Measurements from ENCODE around the gene CENPX. TPM values are rescaled to one million over a fixed set of nuclear protein-coding genes. Genes with fewer than 3 reads are reported as not detected.

CENPX gene
- total and polyA plus RNA-seq, 2 of the 13 experiments (the other 11 are each of a cell fraction or from before 2014, with no cell fraction given): 92.7 to 170 TPM

DNA sequence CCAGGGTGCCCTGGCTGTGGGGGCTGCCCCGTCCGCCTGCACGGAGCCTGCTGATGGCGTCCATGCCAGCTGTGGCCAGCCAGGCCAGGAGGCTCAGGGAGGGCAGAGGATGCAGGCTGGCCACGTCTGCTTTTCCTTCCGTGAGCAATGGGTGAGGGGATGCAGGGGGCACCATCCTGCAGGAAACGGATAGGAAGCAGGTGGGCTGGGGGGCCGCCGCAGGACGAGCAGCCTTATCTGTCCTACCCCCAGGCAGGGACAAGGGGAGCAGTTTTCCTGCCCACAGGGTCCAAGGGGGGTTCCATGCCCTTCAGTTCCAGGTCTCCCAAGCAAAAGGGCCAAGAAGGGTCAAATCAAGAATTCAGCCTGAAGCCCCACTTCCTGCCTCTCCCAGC, 36.2 kb upstream of the CENPX start (continued):
- TF ChIP-seq AKAP8 (CRISPR knock-in tag; IDR thresholded peaks at IDR 0.05) (no peak; the same call in 1 of the 2 replicates), ZNF558 (CRISPR knock-in tag; IDR thresholded peaks at IDR 0.05; ENCODE audit: borderline replicate concordance) (0 out of 2 replicates have a peak, but pooled peaks have one; percentile 56), RBM22 (optimal IDR thresholded peaks at IDR 0.05; ENCODE audit: low read length) (peak; percentile 90), ZNF44 (CRISPR knock-in tag; IDR thresholded peaks at IDR 0.05) (no peak), MZF1 (CRISPR knock-in tag; IDR thresholded peaks at IDR 0.05; ENCODE audit: borderline replicate concordance) (no peak), IRX3 (CRISPR knock-in tag; IDR thresholded peaks at IDR 0.05; ENCODE audit: borderline replicate concordance, low read depth) (no peak), ZNF337 (CRISPR knock-in tag; IDR thresholded peaks at IDR 0.05; ENCODE audit: borderline replicate concordance, low read depth) (no peak), GABPB1 (CRISPR knock-in tag; IDR thresholded peaks at IDR 0.05) (no peak), ZFY (CRISPR knock-in tag; IDR thresholded peaks at IDR 0.05) (no peak)
- TF ChIP-seq, protein P1, sequence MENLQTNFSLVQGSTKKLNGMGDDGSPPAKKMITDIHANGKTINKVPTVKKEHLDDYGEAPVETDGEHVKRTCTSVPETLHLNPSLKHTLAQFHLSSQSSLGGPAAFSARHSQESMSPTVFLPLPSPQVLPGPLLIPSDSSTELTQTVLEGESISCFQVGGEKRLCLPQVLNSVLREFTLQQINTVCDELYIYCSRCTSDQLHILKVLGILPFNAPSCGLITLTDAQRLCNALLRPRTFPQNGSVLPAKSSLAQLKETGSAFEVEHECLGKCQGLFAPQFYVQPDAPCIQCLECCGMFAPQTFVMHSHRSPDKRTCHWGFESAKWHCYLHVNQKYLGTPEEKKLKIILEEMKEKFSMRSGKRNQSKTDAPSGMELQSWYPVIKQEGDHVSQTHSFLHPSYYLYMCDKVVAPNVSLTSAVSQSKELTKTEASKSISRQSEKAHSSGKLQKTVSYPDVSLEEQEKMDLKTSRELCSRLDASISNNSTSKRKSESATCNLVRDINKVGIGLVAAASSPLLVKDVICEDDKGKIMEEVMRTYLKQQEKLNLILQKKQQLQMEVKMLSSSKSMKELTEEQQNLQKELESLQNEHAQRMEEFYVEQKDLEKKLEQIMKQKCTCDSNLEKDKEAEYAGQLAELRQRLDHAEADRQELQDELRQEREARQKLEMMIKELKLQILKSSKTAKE (CRISPR knock-in tag; IDR thresholded peaks at IDR 0.05; ENCODE audit: borderline replicate concordance): no peak
- TF ChIP-seq, protein P2, sequence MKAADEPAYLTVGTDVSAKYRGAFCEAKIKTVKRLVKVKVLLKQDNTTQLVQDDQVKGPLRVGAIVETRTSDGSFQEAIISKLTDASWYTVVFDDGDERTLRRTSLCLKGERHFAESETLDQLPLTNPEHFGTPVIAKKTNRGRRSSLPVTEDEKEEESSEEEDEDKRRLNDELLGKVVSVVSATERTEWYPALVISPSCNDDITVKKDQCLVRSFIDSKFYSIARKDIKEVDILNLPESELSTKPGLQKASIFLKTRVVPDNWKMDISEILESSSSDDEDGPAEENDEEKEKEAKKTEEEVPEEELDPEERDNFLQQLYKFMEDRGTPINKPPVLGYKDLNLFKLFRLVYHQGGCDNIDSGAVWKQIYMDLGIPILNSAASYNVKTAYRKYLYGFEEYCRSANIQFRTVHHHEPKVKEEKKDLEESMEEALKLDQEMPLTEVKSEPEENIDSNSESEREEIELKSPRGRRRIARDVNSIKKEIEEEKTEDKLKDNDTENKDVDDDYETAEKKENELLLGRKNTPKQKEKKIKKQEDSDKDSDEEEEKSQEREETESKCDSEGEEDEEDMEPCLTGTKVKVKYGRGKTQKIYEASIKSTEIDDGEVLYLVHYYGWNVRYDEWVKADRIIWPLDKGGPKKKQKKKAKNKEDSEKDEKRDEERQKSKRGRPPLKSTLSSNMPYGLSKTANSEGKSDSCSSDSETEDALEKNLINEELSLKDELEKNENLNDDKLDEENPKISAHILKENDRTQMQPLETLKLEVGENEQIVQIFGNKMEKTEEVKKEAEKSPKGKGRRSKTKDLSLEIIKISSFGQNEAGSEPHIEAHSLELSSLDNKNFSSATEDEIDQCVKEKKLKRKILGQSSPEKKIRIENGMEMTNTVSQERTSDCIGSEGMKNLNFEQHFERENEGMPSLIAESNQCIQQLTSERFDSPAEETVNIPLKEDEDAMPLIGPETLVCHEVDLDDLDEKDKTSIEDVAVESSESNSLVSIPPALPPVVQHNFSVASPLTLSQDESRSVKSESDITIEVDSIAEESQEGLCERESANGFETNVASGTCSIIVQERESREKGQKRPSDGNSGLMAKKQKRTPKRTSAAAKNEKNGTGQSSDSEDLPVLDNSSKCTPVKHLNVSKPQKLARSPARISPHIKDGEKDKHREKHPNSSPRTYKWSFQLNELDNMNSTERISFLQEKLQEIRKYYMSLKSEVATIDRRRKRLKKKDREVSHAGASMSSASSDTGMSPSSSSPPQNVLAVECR (CRISPR knock-in tag; IDR thresholded peaks at IDR 0.05; ENCODE audit: borderline replicate concordance): peak; percentile 21; the same call in 1 of the 2 replicates
- TF ChIP-seq, protein P3, sequence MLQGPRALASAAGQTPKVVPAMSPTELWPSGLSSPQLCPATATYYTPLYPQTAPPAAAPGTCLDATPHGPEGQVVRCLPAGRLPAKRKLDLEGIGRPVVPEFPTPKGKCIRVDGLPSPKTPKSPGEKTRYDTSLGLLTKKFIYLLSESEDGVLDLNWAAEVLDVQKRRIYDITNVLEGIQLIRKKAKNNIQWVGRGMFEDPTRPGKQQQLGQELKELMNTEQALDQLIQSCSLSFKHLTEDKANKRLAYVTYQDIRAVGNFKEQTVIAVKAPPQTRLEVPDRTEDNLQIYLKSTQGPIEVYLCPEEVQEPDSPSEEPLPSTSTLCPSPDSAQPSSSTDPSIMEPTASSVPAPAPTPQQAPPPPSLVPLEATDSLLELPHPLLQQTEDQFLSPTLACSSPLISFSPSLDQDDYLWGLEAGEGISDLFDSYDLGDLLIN (CRISPR knock-in tag; IDR thresholded peaks at IDR 0.05; ENCODE audit: borderline replicate concordance): no peak
- TF ChIP-seq, protein P4, sequence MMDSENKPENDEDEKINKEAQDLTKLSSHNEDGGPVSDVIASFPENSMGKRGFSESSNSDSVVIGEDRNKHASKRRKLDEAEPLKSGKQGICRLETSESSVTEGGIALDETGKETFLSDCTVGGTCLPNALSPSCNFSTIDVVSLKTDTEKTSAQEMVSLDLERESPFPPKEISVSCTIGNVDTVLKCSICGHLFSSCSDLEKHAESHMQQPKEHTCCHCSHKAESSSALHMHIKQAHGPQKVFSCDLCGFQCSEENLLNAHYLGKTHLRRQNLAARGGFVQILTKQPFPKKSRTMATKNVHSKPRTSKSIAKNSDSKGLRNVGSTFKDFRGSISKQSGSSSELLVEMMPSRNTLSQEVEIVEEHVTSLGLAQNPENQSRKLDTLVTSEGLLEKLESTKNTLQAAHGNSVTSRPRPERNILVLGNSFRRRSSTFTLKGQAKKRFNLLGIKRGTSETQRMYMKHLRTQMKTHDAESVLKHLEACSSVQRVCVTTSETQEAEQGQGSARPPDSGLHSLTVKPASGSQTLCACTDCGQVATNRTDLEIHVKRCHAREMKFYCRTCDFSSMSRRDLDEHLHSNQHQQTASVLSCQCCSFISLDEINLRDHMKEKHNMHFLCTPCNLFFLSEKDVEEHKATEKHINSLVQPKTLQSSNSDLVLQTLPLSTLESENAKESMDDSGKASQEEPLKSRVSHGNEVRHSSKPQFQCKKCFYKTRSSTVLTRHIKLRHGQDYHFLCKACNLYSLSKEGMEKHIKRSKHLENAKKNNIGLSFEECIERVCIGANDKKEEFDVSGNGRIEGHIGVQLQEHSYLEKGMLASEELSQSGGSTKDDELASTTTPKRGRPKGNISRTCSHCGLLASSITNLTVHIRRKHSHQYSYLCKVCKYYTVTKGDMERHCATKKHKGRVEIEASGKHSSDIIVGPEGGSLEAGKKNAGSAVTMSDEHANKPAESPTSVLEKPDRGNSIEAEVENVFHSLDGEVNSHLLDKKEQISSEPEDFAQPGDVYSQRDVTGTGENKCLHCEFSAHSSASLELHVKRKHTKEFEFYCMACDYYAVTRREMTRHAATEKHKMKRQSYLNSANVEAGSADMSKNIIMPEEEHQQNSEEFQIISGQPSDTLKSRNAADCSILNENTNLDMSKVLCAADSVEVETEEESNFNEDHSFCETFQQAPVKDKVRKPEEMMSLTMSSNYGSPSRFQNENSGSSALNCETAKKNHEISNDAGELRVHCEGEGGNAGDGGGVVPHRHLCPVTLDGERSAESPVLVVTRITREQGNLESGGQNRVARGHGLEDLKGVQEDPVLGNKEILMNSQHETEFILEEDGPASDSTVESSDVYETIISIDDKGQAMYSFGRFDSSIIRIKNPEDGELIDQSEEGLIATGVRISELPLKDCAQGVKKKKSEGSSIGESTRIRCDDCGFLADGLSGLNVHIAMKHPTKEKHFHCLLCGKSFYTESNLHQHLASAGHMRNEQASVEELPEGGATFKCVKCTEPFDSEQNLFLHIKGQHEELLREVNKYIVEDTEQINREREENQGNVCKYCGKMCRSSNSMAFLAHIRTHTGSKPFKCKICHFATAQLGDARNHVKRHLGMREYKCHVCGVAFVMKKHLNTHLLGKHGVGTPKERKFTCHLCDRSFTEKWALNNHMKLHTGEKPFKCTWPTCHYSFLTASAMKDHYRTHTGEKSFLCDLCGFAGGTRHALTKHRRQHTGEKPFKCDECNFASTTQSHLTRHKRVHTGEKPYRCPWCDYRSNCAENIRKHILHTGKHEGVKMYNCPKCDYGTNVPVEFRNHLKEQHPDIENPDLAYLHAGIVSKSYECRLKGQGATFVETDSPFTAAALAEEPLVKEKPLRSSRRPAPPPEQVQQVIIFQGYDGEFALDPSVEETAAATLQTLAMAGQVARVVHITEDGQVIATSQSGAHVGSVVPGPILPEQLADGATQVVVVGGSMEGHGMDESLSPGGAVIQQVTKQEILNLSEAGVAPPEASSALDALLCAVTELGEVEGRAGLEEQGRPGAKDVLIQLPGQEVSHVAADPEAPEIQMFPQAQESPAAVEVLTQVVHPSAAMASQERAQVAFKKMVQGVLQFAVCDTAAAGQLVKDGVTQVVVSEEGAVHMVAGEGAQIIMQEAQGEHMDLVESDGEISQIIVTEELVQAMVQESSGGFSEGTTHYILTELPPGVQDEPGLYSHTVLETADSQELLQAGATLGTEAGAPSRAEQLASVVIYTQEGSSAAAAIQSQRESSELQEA (CRISPR knock-in tag; IDR thresholded peaks at IDR 0.05; ENCODE audit: not compliant biosample characterization): no peak

All from HepG2 (cell line).